ENCODE measurements around the gene MFSD8. TPM values are rescaled to one million over a fixed set of nuclear protein-coding genes. Genes with fewer than 3 reads are reported as not detected.

The MFSD8 gene
- total and polyA plus RNA-seq, 12 donors: 2.6 to 74.6 (median 20.8) TPM

- TF ChIP-seq POLR2A (IDR thresholded peaks at IDR 0.05): peak in 1 of 2 donors; percentile 35
- TF ChIP-seq, protein P1, sequence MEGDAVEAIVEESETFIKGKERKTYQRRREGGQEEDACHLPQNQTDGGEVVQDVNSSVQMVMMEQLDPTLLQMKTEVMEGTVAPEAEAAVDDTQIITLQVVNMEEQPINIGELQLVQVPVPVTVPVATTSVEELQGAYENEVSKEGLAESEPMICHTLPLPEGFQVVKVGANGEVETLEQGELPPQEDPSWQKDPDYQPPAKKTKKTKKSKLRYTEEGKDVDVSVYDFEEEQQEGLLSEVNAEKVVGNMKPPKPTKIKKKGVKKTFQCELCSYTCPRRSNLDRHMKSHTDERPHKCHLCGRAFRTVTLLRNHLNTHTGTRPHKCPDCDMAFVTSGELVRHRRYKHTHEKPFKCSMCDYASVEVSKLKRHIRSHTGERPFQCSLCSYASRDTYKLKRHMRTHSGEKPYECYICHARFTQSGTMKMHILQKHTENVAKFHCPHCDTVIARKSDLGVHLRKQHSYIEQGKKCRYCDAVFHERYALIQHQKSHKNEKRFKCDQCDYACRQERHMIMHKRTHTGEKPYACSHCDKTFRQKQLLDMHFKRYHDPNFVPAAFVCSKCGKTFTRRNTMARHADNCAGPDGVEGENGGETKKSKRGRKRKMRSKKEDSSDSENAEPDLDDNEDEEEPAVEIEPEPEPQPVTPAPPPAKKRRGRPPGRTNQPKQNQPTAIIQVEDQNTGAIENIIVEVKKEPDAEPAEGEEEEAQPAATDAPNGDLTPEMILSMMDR (IDR thresholded peaks at IDR 0.05): no peak
- intact Hi-C loops (cut with DNase I): loop anchor here in 1 of 2 donors (10.0 kb wide), 1 partner anchor 94 kb away; the partner anchor contains the start of genes ABHD18 and MFSD8
Observed at GRCh38 chr4:127870688-127871087, 94.3 kb downstream of the MFSD8 start.

DNA sequence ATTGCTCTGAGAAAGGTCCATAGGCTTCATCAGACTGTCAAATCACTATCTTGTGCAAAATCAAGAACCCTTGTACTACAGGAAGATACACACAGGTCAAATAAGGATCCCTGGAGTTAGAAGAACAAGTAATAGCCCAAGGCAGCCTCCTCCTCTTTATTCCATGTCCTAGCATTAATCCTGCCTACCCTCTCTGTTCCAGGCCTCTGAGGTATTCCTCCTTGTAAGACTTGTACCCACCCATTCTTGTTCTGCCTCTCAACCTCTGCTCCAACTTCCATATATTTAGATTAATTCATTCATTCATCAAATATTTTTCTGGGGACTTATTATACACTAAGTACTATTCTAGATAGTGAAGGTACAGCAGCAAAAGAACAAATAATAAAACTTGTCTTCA lies 94.7 kb downstream of the MFSD8 start:
- H3K36me3 ChIP-seq (replicated peaks in 1 of 2): no peaks in the 10 kb centered on the region
- H3K27me3 ChIP-seq: no peaks in the 10 kb centered on the region
- H3K4me1 ChIP-seq (replicated peaks in 1 of 2): peaks cover 12 to 13% of the 10 kb centered on the region in 2 donors
- no peak for DNase-seq
- no peak for TF ChIP-seq POLR2A (IDR thresholded peaks at IDR 0.05)
- TF ChIP-seq, protein P1 (IDR thresholded peaks at IDR 0.05): no peak
- intact Hi-C loops (cut with DNase I): loop anchor here in 1 of 2 donors (10.0 kb wide), 1 partner anchor 95 kb away; the partner anchor contains the start of genes ABHD18 and MFSD8
- H3K27ac ChIP-seq: peak overlapping the region in 3 of 5 donors; percentile 8 to 57 (median 24)
- no peak overlapping the region for H3K4me3 ChIP-seq
- H3K9me3 ChIP-seq (replicated peaks in 1 of 3): no peaks in the 10 kb centered on the region

More at GRCh38 chr4:127870688-127871087, 94.3 kb downstream of the MFSD8 start:
- Histone ChIP-seq H3K27ac (peak overlapping the region in 4 of 5 donors; percentile 8 to 67 (median 40)), H3K36me3 (replicated peaks in 1 of 2) (no peaks in the 10 kb centered on the region), H3K9me3 (replicated peaks in 1 of 3) (no peaks in the 10 kb centered on the region), H3K4me3 (no peak overlapping the region), H3K4me1 (replicated peaks in 1 of 2) (peaks cover 12 to 13% of the 10 kb centered on the region in 2 donors), H3K27me3 (no peaks in the 10 kb centered on the region)
- peak; percentile 38 to 82 (median 66) for DNase-seq
- WGBS, 4 donors: 25 to 29% (median 25%) methylated on average over 3 of the region's 3 CpGs

DNA sequence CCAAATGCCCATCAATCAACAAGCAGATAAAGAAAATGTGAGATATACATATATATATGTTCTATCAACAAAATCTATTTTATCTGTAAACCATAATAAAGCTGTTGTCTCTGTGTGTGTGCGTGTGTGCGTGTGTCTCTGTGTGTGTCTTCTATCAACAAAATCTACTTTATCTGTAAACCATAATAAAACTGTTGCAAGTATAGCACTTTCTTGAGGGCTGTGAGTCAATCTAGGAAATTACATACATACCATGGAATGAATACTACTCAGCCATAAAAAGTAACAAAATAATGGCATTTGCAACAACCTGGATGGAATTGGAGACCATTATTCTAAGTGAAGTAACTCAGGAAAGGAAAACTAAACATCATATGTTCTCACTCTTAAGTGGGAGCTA lies 96.8 kb downstream of the MFSD8 start:
- WGBS, 4 donors: 93 to 100% (median 96%) methylated on average over 2 of the region's 2 CpGs
- no peaks in the 10 kb centered on the region for H3K9me3 ChIP-seq (replicated peaks in 1 of 3)
- no peak for TF ChIP-seq POLR2A (IDR thresholded peaks at IDR 0.05)
- TF ChIP-seq, protein P1 (IDR thresholded peaks at IDR 0.05): no peak
- no peaks in the 10 kb centered on the region for H3K36me3 ChIP-seq (replicated peaks in 1 of 2)
- no peaks in the 10 kb centered on the region for H3K27me3 ChIP-seq
- H3K4me3 ChIP-seq: no peak overlapping the region
- no peak for DNase-seq
- H3K27ac ChIP-seq: no peak overlapping the region
- intact Hi-C loops (cut with DNase I): no loop called here
- peaks cover 12 to 13% of the 10 kb centered on the region in 2 donors for H3K4me1 ChIP-seq (replicated peaks in 1 of 2)

Small RNA genes within 50 kb of the gene (small RNA-seq; reads per million reads assigned to genes)
- gene RNU6-583P: 0 reads per million in 2 donors

Other genes with a start within 250 kb of the MFSD8 start
- gene SLC25A31, start 234.8 kb downstream of the MFSD8 start, total RNA-seq: not detected
- gene SLC25A31, start 234.8 kb downstream of the MFSD8 start, polyA plus RNA-seq: not detected
- 10 to 100 TPM; 14.7 to 73.5 (median 22.9) TPM for gene HSPA4L, start 182.9 kb downstream of the MFSD8 start, total RNA-seq
- gene HSPA4L, start 182.9 kb downstream of the MFSD8 start, polyA plus RNA-seq: 10 to 100 TPM in 1 of 3 donors, 1 to 10 TPM in 2; 3.5 to 56.5 (median 3.8) TPM
- gene PLK4, start 84.3 kb downstream of the MFSD8 start, total RNA-seq: 10 to 100 TPM in 1 of 9 donors, 1 to 10 TPM in 7, under 1 TPM in 1; 0.83 to 12.9 (median 2.6) TPM
- 1 to 10 TPM in 2 of 3 donors, under 1 TPM in 1; 0.64 to 2.9 (median 1.1) TPM for gene PLK4, start 84.3 kb downstream of the MFSD8 start, polyA plus RNA-seq
- gene ABHD18, start 233 bp upstream of the MFSD8 start, total RNA-seq: 10 to 100 TPM in 4 of 9 donors, 1 to 10 TPM in 5; 4.7 to 25.6 (median 9.4) TPM
- 10 to 100 TPM in 1 of 3 donors, 1 to 10 TPM in 2; 5.1 to 11.2 (median 5.1) TPM for gene ABHD18, start 233 bp upstream of the MFSD8 start, polyA plus RNA-seq
- 10 to 100 TPM in 6 of 9 donors, 1 to 10 TPM in 3; 5.0 to 22.1 (median 12.2) TPM for gene LARP1B, start 96.1 kb upstream of the MFSD8 start, total RNA-seq
- 10 to 100 TPM in 2 of 3 donors, 1 to 10 TPM in 1; 7.4 to 27.7 (median 12.4) TPM for gene LARP1B, start 96.1 kb upstream of the MFSD8 start, polyA plus RNA-seq

All from adrenal gland (tissue), 12 donors.